ENCODE data around the gene LAX1.

The LAX1 gene, protein sequence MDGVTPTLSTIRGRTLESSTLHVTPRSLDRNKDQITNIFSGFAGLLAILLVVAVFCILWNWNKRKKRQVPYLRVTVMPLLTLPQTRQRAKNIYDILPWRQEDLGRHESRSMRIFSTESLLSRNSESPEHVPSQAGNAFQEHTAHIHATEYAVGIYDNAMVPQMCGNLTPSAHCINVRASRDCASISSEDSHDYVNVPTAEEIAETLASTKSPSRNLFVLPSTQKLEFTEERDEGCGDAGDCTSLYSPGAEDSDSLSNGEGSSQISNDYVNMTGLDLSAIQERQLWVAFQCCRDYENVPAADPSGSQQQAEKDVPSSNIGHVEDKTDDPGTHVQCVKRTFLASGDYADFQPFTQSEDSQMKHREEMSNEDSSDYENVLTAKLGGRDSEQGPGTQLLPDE

DNA sequence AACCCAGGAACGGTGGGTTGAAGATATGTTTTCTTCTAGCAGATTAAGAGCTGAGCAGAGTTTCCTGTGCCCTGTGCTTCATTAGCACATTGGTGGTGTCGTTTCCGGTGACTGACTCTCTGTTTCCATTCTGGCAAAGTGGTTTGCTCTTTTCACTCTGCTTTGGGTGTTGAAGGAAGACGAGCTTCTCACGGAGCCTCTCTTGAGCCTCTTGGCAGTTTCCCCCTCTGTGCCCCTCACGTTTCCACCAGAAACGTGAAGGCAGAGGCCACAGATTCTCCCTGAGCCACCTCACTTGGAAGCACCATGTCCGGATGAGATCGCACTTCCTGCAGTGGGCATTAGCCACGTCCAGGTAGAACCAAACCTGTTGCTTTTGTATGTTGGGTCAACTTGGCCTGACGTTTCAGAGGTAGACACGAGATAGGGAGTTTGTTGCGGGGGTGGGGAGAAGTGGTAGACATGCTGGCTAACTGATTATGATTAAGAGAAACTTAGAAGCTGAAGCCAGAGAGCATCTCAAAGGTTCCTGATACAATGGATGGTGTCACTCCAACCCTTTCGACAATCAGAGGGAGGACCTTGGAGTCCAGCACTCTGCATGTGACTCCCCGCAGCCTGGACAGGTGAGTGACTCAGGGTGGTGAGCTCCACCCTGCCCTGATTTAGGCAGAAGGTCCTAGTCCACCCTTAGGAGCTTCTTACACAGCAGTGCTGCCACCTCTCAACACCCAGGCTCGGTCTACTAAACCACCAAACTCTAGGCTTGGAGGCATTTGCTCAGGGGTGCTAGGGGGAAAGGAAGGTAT, at the start of gene LAX1:
TSS of gene LAX1 (plus strand) at position 155 of the 809 bp plus-strand sequence. CDS start at position 538, 383 bp downstream.
- no peaks in the 10 kb centered on the region for H3K4me1 ChIP-seq (ENCODE audit: control insufficient read depth, insufficient read depth, low read length)
- H3K9me3 ChIP-seq (ENCODE audit: control insufficient read depth, insufficient read depth, low read length) = no peaks in the 10 kb centered on the region
- no peak within 1 kb of the TSS for H3K27ac ChIP-seq (ENCODE audit: low read length)
- H3K4me3 ChIP-seq (ENCODE audit: low read length) = no peak within 1 kb of the TSS
- DNase-seq (ENCODE audit: low read depth, low spot score) = no peak
- no peaks in the 10 kb centered on the region for H3K27me3 ChIP-seq (ENCODE audit: control insufficient read depth, insufficient read depth, low read length)
- no CpG with 5 or more reads among the region's 16 CpGs for WGBS (ENCODE audit: insufficient coverage, insufficient read length)
- H3K36me3 ChIP-seq (ENCODE audit: control insufficient read depth, insufficient read depth, low read length) = no peaks in the 10 kb centered on the region

DNA sequence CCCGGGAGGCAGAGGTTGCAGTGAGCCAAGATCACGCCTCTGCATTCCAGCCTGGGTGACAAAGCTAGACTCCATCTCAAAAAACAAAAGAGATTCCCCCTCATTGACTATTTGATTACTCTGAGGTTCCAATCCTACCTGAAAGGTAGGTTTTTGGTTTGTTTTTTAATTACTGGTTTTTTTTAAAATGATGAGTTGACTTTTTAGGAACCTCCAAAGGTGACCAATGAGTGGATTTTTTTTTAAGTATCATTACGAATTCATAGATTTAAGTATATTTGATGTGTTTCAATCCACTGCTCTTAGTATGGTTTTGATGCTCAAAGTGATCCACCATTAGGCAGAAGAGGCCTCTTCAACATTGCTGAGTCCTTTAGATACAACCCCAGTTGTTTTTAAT, 47.9 kb upstream of the LAX1 start:
- DNase-seq (ENCODE audit: low read depth, low spot score) = no peak
- no CpG with 5 or more reads among the region's 3 CpGs for WGBS (ENCODE audit: insufficient coverage, insufficient read length)

DNA sequence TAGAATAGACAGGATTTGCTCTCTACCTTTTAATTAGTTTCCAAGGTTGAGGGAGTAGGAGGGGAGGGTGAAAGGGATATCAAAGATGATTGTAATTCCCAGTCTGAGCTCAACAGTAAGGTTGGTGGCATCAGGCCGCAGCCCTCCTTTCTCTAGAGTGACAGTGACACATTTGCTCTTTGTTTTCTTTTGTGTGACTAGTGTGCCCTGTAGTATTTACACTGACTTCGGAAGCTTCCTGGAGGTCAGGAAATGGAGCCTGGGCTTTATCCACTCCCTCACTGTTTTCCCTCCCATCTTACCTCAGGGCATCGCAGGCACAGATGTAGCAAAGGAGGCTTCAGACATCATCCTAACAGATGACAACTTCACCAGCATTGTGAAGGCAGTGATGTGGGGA, 44.7 kb upstream of the LAX1 start:
- no peak overlapping the region for H3K4me3 ChIP-seq (ENCODE audit: low read length)
- peaks cover 10% of the 10 kb centered on the region; the same call in 1 of the 2 replicates for H3K36me3 ChIP-seq (ENCODE audit: control insufficient read depth, insufficient read depth, low read length)
- no peaks in the 10 kb centered on the region for H3K27me3 ChIP-seq (ENCODE audit: control insufficient read depth, insufficient read depth, low read length)
- no CpG with 5 or more reads among the region's 3 CpGs for WGBS (ENCODE audit: insufficient coverage, insufficient read length)
- DNase-seq (ENCODE audit: low read depth, low spot score) = no peak
- no peaks in the 10 kb centered on the region for H3K4me1 ChIP-seq (ENCODE audit: control insufficient read depth, insufficient read depth, low read length)
- no peaks in the 10 kb centered on the region for H3K9me3 ChIP-seq (ENCODE audit: control insufficient read depth, insufficient read depth, low read length)
- H3K27ac ChIP-seq (ENCODE audit: low read length) = no peak overlapping the region

More for the DNA sequence above, 47.9 kb upstream of the LAX1 start:
- no peaks in the 10 kb centered on the region for H3K27me3 ChIP-seq (ENCODE audit: control insufficient read depth, insufficient read depth, low read length)
- H3K4me3 ChIP-seq (ENCODE audit: low read length) = no peak overlapping the region
- no peak overlapping the region for H3K27ac ChIP-seq (ENCODE audit: low read length)
- H3K36me3 ChIP-seq (ENCODE audit: control insufficient read depth, insufficient read depth, low read length) = peaks cover 5% of the 10 kb centered on the region; the same call in 1 of the 2 replicates
- H3K9me3 ChIP-seq (ENCODE audit: control insufficient read depth, insufficient read depth, low read length) = no peaks in the 10 kb centered on the region
- no peaks in the 10 kb centered on the region for H3K4me1 ChIP-seq (ENCODE audit: control insufficient read depth, insufficient read depth, low read length)

DNA sequence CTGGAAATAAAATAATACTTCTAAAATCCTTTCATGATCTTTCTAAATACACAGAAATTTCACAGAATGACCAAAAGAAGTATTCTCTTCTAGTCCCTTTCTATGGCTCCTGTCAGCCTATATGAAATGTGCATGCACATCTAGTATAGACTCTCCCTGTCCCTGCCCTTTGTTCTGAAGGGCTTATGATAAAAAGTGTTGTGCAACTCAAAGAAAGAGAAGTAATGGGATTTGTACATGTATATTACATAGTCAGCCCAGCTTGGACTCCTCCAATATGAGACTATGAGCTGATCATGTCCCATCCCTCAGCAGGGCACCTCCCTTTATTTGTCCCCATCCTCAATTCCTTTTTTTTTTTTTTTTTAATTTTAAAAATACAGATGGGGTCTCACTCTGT, 42.1 kb upstream of the LAX1 start:
- Histone ChIP-seq H3K36me3 (ENCODE audit: control insufficient read depth, insufficient read depth, low read length) (peaks cover 10% of the 10 kb centered on the region; the same call in 1 of the 2 replicates), H3K27ac (ENCODE audit: low read length) (no peak overlapping the region), H3K9me3 (ENCODE audit: control insufficient read depth, insufficient read depth, low read length) (no peaks in the 10 kb centered on the region), H3K4me3 (ENCODE audit: low read length) (no peak overlapping the region), H3K27me3 (ENCODE audit: control insufficient read depth, insufficient read depth, low read length) (no peaks in the 10 kb centered on the region), H3K4me1 (ENCODE audit: control insufficient read depth, insufficient read depth, low read length) (no peaks in the 10 kb centered on the region)
- DNase-seq (ENCODE audit: low read depth, low spot score) = no peak

DNA sequence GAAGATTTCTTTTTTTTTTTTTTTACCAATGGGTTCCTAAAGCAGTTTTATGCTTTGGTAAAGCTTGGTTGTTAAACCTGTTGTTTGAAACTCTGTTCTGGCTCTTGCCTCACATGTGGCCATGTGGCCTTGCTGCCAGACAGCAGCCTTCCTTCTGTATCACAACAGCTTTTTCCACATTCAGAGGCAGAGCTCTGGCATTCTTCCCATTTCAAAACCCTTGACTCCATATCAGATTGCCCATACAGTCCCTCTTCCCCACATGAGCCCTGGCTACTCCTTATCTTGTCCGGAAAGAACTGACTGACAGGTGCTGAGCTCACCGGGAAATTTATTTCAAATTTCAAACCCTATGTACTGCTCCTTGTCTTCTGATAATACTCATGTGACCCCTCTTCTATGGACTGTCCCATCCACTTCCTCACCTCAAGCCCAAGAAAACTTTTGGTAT, 38.5 kb upstream of the LAX1 start:
- no peak overlapping the region for H3K4me3 ChIP-seq (ENCODE audit: low read length)
- no peaks in the 10 kb centered on the region for H3K4me1 ChIP-seq (ENCODE audit: control insufficient read depth, insufficient read depth, low read length)
- WGBS (ENCODE audit: insufficient coverage, insufficient read length) = no CpG with 5 or more reads among the region's 2 CpGs
- peaks cover 7% of the 10 kb centered on the region; the same call in 1 of the 2 replicates for H3K36me3 ChIP-seq (ENCODE audit: control insufficient read depth, insufficient read depth, low read length)
- H3K27me3 ChIP-seq (ENCODE audit: control insufficient read depth, insufficient read depth, low read length) = no peaks in the 10 kb centered on the region
- no peaks in the 10 kb centered on the region for H3K9me3 ChIP-seq (ENCODE audit: control insufficient read depth, insufficient read depth, low read length)
- H3K27ac ChIP-seq (ENCODE audit: low read length) = no peak overlapping the region
- DNase-seq (ENCODE audit: low read depth, low spot score) = no peak

DNA sequence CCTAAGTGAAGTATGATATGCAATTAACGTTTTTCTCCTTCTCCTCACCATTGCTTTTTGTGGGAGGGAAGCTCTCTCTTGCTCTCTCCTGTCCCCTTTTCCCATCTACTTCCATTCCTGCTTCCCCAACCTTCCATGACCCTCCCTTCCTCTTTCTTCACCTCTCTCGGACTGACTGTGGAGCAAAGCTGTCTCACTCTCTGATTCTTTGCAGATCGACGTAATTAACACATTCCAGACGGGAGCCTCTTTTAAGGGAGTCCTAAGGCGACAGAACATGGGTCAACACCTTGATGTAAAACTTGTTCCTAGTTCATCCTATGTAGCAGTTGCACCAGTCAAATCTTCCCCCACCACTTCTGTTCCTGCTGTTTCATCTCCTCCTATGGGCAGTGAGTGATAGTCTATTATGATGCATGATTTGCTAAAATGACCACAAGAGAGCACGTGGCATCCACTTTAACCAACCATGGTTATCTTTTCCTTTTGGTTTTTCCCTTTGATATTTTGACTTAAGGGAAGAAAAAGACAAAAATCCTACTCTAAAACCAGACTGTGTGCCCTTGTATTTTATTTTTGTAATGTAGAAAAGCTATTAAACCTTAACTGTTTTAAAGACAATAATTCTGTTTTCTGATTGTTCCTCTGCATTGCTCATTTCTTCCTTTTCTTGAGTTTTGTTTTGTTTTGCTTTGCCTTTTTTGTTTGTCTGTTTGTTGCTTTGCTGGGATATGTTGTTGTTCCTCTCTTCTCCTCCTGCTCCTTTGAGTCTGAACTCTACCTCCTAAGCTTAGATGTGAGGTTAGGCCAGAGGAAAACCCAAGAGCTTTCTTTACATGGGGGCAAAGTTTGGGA, 31.7 kb upstream of the LAX1 start:
- DNase-seq (ENCODE audit: low read depth, low spot score) = no peak
- Histone ChIP-seq H3K36me3 (ENCODE audit: control insufficient read depth, insufficient read depth, low read length) (no peaks in the 10 kb centered on the region), H3K27me3 (ENCODE audit: control insufficient read depth, insufficient read depth, low read length) (no peaks in the 10 kb centered on the region), H3K9me3 (ENCODE audit: control insufficient read depth, insufficient read depth, low read length) (no peaks in the 10 kb centered on the region), H3K27ac (ENCODE audit: low read length) (no peak overlapping the region), H3K4me3 (ENCODE audit: low read length) (no peak overlapping the region), H3K4me1 (ENCODE audit: control insufficient read depth, insufficient read depth, low read length) (peaks cover 2% of the 10 kb centered on the region; the same call in 1 of the 2 replicates)
- WGBS (ENCODE audit: insufficient coverage, insufficient read length) = no CpG with 5 or more reads among the region's 7 CpGs

DNA sequence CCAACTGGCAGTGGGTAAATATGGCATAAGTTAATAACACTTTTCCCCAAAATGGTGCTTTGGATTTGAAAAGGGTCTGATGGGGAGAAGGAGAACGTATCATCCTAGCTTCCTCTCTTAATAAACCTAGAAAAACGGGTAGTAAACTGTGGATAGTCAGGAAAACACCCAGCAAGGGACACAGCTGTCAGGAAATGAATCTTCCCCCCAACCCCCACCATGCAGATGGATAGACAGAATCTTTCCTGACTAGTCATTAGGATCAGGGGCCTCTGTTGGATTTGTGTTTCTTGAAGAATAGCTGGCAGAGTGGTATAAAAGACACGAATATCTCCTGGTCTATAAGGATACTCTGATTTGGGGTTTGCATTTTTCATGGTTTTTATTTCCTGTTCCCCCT, 22.5 kb upstream of the LAX1 start:
- no peak overlapping the region for H3K4me3 ChIP-seq (ENCODE audit: low read length)
- DNase-seq (ENCODE audit: low read depth, low spot score) = no peak
- H3K27ac ChIP-seq (ENCODE audit: low read length) = no peak overlapping the region
- no peaks in the 10 kb centered on the region for H3K36me3 ChIP-seq (ENCODE audit: control insufficient read depth, insufficient read depth, low read length)
- H3K4me1 ChIP-seq (ENCODE audit: control insufficient read depth, insufficient read depth, low read length) = peaks cover 6% of the 10 kb centered on the region; the same call in 1 of the 2 replicates
- H3K27me3 ChIP-seq (ENCODE audit: control insufficient read depth, insufficient read depth, low read length) = no peaks in the 10 kb centered on the region
- no peaks in the 10 kb centered on the region for H3K9me3 ChIP-seq (ENCODE audit: control insufficient read depth, insufficient read depth, low read length)
- WGBS (ENCODE audit: insufficient coverage, insufficient read length) = no CpG with 5 or more reads among the region's 3 CpGs

DNA sequence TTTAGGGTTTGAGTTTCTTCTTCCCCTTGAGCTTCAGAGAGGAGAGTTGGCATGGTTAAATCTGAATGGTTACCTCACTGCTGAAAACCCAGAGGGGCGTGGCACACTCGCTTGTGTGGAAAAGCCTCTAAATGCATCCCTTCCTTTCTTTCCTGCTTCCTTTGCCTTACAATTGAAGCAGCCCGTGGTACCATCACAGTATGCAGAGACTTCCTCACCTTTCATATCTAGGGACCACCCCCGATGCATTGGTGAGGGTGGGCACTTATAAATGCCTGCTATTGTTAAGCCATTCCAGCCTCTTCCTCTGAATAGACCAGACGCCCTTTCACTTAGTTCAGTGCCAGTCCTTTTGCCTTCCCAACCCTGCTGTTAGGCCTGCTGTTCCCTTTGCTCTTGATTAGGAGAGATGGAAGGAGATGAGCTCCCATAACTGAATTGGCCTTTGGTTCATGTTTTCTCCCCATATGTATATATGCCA, 21.9 kb upstream of the LAX1 start:
- no CpG with 5 or more reads among the region's 5 CpGs for WGBS (ENCODE audit: insufficient coverage, insufficient read length)
- Histone ChIP-seq H3K36me3 (ENCODE audit: control insufficient read depth, insufficient read depth, low read length) (no peaks in the 10 kb centered on the region), H3K4me3 (ENCODE audit: low read length) (no peak overlapping the region), H3K27ac (ENCODE audit: low read length) (no peak overlapping the region), H3K9me3 (ENCODE audit: control insufficient read depth, insufficient read depth, low read length) (no peaks in the 10 kb centered on the region), H3K4me1 (ENCODE audit: control insufficient read depth, insufficient read depth, low read length) (peaks cover 6% of the 10 kb centered on the region; the same call in 1 of the 2 replicates), H3K27me3 (ENCODE audit: control insufficient read depth, insufficient read depth, low read length) (no peaks in the 10 kb centered on the region)
- DNase-seq (ENCODE audit: low read depth, low spot score) = no peak

DNA sequence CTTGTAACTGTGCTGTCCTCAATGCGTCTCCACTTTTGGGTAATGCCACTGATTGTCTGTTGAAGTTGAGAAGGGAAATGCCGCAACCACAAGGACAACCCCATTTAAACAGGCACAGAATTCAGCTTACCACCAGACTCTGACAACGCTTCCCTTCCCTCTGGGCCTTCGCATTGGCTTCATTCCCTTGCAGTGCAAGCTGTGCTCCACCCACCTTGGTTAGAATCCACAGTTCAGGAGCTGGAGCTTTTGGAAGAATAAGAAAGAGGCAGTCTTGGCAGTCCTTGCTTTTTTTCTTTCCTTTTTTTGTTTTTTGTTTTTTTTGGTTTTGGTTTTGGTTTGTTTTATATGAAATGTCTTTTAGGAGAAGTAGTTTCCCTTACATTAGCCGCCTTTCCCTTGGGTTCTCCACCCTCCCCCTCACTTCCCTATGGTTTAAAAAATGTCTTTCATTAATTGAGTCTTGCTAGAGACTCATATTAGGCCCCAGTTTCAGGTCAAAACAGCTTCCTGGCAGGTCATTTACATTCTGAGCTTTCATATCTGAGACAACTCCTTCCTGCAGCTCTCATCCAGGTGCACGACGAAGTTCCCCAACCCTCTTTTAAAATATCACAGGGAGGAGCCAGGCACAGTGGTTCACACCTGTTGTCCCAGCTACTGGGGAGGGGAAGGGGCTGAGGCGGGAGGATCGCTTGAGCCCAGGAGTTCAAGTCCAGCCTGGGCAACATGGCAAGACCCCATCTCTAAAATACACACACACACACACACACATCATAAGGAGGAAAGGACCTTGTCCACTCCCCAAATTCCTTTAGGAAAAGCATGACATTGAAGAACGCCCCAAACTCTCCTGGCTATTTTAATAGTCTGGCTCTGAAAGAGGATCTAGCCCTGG, 20.7 kb upstream of the LAX1 start:
- Histone ChIP-seq H3K4me3 (ENCODE audit: low read length) (no peak overlapping the region), H3K27me3 (ENCODE audit: control insufficient read depth, insufficient read depth, low read length) (no peaks in the 10 kb centered on the region), H3K36me3 (ENCODE audit: control insufficient read depth, insufficient read depth, low read length) (no peaks in the 10 kb centered on the region), H3K9me3 (ENCODE audit: control insufficient read depth, insufficient read depth, low read length) (no peaks in the 10 kb centered on the region), H3K4me1 (ENCODE audit: control insufficient read depth, insufficient read depth, low read length) (peaks cover 6% of the 10 kb centered on the region; the same call in 1 of the 2 replicates), H3K27ac (ENCODE audit: low read length) (no peak overlapping the region)
- DNase-seq (ENCODE audit: low read depth, low spot score) = no peak
- WGBS (ENCODE audit: insufficient coverage, insufficient read length) = no CpG with 5 or more reads among the region's 10 CpGs

All from iPS DF 6.9 (cell line).